HG02623 (cell line): Measurements from ENCODE around the gene F11R.
"Not testable (repeated sequence)": the region's sequence is repeated elsewhere in the genome, so short reads cannot be mapped to it uniquely, and the experiment has no call there.

Source experiments
- ATAC-seq: cut with Tn5 transposase; IDR thresholded peaks from one replicate; pipeline ENCODE4 v1.9.1; 2021; ENCODE audit warnings: moderate library complexity; ENCODE audit not compliant: unreplicated experiment

F11R gene

DNA sequence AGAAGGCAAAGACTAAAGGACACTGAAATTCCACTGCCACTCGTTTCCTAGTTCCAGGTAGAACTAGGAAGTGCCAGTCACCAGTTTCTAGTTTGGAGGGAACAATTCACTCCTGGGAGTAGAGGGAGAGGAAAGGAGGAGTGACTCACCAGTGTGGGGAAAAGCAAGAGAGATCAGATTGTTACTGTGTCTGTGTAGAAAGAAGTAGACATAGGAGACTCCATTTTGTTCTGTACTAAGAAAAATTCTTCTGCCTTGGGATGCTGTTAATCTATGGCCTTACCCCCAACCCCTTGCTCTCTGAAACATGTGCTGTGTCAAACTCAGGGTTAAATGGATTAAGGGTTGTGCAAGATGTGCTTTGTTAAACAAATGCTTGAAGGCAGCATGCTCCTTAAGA, 4.3 kb downstream of the F11R start:
- not testable (repeated sequence) for ATAC-seq

- peak; percentile 84 for ATAC-seq
Observed at GRCh38 chr1:161013488-161014230, 7.3 kb downstream of the F11R start.

DNA sequence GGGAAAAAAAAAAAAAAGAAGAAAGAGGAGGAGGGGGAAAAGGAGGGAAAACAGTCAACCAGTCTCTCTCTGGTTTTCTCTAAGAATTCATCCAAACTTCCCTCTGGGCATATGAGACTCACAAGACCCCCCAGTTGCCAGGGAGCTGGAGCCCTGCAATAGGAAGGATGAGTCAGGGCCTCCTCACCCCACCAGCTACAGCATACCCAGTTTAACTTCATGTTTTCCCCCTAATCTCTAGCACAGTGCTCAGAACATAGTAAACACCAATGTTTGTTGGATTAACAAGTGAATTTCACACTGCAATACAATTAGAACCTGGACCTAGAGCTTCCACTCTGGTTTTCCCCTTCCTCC, 7.8 kb downstream of the F11R start:
- no peak for ATAC-seq

DNA sequence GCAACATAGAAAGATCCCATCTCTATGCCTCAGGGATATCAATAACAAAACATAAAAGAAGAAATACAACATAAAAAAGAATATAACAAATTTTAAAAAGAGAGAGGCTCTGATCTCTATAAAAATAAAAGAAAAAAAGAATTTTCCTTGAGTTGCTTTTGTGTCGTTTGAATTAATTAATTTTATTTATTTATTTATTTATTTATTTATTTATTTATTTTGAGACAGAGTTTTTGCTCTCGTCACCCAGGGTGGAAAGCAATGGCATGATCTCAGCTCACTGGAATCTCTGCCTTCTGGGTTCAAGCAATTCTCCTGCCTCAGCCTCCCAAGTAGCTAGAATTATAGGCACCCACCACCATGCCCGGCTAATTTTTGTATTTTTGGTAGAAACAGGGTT, 8.5 kb downstream of the F11R start:
- no peak for ATAC-seq

DNA sequence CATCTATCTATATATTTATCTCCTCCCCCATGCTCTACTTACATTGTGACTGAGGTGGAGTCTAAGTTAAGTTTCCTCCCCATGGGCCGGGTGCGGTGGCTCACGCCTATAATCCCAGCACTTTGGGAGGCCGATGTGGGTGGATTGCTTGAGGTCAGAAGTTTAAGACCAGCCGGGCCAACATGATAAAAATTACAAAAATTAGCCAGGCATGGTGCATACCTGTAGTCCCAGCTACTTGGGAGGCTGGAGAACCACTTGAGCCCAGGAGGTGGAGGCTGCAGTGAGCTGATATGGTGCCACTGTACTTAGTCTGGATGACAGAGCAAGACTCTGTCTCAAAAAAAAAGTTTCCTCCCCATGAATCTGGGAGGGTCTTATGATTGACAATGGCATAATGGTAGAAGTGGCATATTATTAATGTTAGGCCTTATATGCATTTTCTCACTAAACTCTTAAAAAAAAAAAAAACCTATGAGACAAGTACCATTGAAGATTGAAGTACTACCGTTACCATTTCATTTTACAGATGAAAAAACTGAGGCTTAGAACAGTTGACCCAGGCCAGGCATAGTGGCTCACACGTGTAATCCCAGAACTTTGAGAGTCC, 11.2 kb downstream of the F11R start:
- ATAC-seq, result no peak

DNA sequence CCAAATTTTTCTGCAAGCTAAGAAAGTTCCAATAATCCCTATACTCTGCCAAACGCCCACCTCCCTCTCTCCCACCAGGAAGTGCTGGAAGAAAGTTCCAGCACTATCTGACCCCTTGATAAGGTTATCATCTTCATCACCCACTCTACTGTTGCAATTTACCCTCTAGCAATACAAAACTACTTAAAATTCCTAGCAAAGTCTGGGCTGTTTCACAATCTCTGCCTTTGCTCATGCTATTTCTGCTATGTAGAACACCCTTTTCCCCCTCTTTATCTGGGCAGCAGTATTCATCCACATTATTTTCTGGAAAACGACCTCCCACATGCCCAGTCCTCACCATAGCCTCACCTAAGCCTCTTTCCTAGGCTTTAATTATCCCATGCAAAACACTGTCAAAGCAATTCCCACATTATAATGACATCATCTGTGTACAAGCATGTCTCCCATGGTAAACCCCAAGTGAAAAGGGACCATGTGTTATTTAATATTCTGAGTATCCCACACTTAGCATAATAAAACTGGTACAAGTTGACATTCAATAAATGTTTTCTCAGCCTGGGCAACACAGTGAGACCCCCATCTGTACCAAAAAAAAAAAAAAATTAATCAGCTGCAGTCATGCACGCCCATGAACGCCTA, 12.0 kb downstream of the F11R start:
- ATAC-seq, result no peak

GRCh38 chr1:161007369-161007768, 13.6 kb downstream of the F11R start:
- no peak for ATAC-seq

DNA sequence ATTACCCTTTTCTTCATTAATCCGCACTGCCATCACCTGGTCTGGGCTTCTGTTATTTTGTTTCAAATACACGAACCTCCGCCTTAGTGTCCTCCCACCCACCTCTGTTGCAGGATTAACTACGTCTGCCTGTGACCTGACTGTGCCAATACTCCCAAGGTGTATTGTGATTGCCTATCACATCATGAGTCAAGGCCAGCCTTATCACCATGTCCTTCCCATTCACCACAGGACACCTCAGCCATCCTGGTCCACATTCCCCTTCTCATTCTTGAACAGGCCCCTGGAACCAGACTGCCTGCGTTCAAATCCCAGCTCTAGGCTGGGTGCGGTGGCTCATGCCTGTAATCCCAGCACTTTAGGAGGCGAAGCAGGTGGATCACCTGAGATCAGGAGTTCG, 14.4 kb downstream of the F11R start:
- ATAC-seq, result no peak

- no peak for ATAC-seq
Observed at GRCh38 chr1:161001525-161001924, 19.4 kb downstream of the F11R start.

GRCh38 chr1:161000736-161001480, 20.0 kb downstream of the F11R start:
- no peak for ATAC-seq

- no peak for ATAC-seq
Observed at GRCh38 chr1:160999376-160999775, 21.6 kb downstream of the F11R start.

GRCh38 chr1:160997323-160998038, 23.5 kb downstream of the F11R start:
- ATAC-seq, result no peak

- ATAC-seq, result no peak
Observed at GRCh38 chr1:160996178-160996577, 24.8 kb downstream of the F11R start.

DNA sequence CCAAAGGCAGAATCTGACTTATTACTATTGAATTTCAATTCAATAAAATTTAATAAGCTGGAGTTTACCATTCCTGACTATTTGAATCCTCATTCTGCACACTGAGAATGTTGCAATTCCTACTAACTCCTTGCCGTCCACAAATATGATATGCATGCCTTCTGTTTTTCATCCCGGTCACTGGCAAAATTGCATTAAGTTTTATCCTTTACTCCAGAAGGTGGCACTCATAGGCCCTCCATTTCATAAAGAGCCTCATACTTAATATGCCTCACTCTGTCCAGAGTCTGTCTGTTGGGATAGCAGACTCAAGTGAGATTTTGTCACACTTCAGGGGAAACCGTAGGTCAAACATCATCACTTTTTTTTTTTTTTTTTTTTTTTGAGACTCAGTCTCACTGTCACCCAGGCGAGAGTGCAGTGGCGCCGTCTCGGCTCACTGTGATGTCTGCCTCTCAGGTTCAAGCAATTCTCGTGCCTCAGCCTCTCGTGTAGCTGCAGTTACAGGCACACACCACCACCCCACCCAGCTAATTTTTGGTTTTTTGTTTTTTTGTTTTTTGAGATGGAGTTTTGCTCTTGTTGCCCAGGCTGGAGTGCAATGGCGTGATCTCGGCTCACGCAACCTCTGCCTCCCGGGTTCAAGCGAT, 27.3 kb downstream of the F11R start:
- no peak for ATAC-seq

DNA sequence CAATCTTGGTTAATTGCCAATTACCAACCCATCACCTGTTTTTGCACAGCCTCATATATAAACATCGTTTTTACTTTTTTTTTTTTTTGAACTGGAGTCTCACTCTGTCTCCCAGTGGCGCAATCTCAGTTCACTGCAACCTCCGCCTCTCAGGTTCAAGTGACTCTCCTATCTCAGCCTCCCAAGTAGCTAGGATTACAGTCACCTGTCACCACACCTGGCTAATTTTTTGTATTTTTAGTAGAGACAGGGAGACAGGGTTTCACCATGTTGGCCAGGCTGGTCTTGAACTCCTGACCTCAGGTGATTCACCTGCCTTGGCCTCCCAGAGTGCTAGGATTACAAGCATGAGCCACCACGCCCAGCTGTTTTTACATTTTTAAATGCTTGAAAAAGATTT, 28.9 kb downstream of the F11R start:
- not testable (repeated sequence) for ATAC-seq

GRCh38 chr1:160987359-160988050, 33.4 kb downstream of the F11R start:
- ATAC-seq, result no peak

GRCh38 chr1:160985723-160986122, 35.2 kb downstream of the F11R start:
- ATAC-seq, result no peak

DNA sequence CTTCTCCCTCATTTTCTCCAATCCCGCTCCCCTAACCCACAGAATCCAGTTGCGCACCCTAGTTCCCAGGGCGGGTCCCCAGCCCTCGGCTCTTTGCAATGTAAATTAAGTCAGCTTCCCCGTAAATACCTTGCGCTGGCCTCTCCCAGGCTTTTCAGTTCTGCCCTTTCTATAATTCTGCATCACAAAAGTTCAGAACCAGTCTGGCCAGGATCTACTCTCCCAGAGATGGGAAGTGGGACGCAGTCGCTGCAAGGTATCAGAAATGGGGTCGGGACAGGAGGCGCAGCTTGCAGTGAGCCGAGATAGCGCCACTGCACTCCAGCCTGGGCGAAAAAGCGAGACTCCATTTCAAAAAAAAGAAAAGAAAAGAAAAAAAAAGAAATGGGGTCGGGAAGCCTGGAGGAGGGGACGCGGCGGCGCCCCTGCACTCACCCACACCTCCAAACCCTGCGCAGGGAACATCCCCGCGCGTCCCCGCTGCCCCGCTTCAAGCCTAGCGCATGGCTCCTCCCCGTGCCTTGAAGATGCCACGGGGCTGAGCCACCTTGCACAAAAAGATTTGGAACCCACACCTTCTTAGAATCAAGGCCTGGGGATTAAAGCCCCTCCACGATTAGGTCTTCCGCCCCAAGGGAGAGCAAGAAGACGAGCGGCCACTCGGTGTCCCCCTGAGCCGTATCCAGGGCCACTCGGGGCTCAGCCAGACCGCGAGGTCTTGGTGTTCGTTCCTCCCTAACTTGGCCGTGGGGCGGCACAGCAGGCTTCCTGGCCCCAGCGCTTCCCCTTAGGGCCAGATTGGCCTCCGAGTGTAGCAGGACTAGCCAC, 39.2 kb downstream of the F11R start:
- ATAC-seq, result no peak

DNA sequence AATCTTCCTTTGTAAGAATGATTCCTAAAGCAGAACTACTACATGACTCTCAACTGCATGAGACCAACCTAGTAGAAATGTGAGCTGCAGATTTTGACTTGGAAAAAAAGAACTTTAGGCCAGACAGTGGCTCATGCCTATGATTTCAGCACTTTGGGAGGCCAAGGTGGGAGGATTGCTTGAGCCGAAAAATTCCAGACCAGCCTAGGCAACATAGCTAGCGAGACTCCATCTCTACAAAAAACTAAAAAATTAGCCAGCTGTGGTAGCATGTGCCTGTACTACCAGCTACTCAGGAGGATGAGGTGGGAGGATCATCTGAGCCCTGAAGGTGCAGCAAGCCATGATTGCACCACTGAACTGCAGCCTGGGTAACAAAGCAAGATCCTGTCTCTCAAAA, 41.7 kb downstream of the F11R start:
- ATAC-seq, result no peak
